K562 (cell line): ENCODE results near the gene AP3B2. TPM values are rescaled to one million over a fixed set of nuclear protein-coding genes. Genes with fewer than 3 reads are reported as not detected.

ENCODE experiments used
- ATF3 ChIP-seq, 2 experiments: fragments of 450-650 bp in 1 of 2; sonication (generic) in 1 of 2; formaldehyde crosslinking in 1 of 2; IDR thresholded peaks in 1 of 2; conservative IDR thresholded peaks in 1 of 2; 2 replicates each; pipeline versions ENCODE4 v1.6.1 to v1.8.1; 2016 to 2023; ENCODE audit warnings: mild to moderate bottlenecking in 2 of 2, moderate library complexity in 2 of 2, inconsistent platforms in 1 of 2, missing genetic modification reagents in 1 of 2
- CCAR2 ChIP-seq: fragments of 200-400 bp; formaldehyde crosslinking; IDR thresholded peaks from 2 replicates; pipeline ENCODE4 v1.6.1; 2017; ENCODE audit warnings: mild to moderate bottlenecking, low read depth, low read length
- ELF4 ChIP-seq: fragments of 450-650 bp; formaldehyde crosslinking; IDR thresholded peaks from 2 replicates; pipeline ENCODE4 v1.4.0; 2022; ENCODE audit warnings: missing genetic modification characterization
- ETS1 ChIP-seq: conservative IDR thresholded peaks from 2 replicates; pipeline ENCODE4 v1.6.1; 2011; ENCODE audit warnings: low read depth, mild to moderate bottlenecking, low read length; ENCODE audit not compliant: control insufficient read depth
- FOSL1 ChIP-seq: fragments of 200-800 bp; sonication (Bioruptor generic); conservative IDR thresholded peaks from 2 replicates; pipeline ENCODE4 v1.6.1; 2016; ENCODE audit warnings: missing genetic modification characterization, missing compliant biosample characterization
- HLTF ChIP-seq: fragments of 450-650 bp; IDR thresholded peaks from 2 replicates; pipeline ENCODE4 v1.6.1; 2016
- NFE2 ChIP-seq: IDR thresholded peaks from 2 replicates; pipeline ENCODE4 v1.6.1; 2014; ENCODE audit warnings: antibody characterized with exemption, low read depth
- POLR2G ChIP-seq: fragments of 200-400 bp; formaldehyde crosslinking; IDR thresholded peaks from 2 replicates; pipeline ENCODE4 v1.6.1; 2017; ENCODE audit warnings: low read depth, mild to moderate bottlenecking, antibody characterized with exemption, low read length, moderate library complexity
- RB1 ChIP-seq: fragments of 450-650 bp; IDR thresholded peaks from 2 replicates; pipeline ENCODE4 v1.6.1; 2017; ENCODE audit warnings: low read depth, mild to moderate bottlenecking
- SAP30 ChIP-seq: fragments of 200-600 bp; sonication (generic); IDR thresholded peaks from 2 replicates; pipeline ENCODE4 v1.6.1; 2012; ENCODE audit warnings: borderline replicate concordance, low read depth, mild to moderate bottlenecking, moderate library complexity, low read length, control low read depth, inconsistent platforms; ENCODE audit not compliant: insufficient read depth, poor library complexity, severe bottlenecking
- SNIP1 ChIP-seq: fragments of 450-650 bp; IDR thresholded peaks from 2 replicates; pipeline ENCODE4 v1.7.1; 2017; ENCODE audit warnings: low read depth, mild to moderate bottlenecking
- VEZF1 ChIP-seq: fragments of 200-800 bp; sonication (Bioruptor generic); IDR thresholded peaks from 2 replicates; pipeline ENCODE4 v1.6.1; 2017; ENCODE audit warnings: missing genetic modification characterization, missing compliant biosample characterization
- ZBTB11 ChIP-seq, 3 experiments: fragments of 200-800 bp in 1 of 3; fragments of 250-450 bp in 1 of 3; fragments of 450-650 bp in 1 of 3; sonication (Bioruptor Pico) in 1 of 3; sonication (Bioruptor generic) in 1 of 3; formaldehyde crosslinking in 1 of 3; IDR thresholded peaks; 2 replicates each; pipeline versions ENCODE4 v1.6.1 to v1.8.0; 2016 to 2022; ENCODE audit warnings: mild to moderate bottlenecking in 2 of 3, missing genetic modification characterization in 2 of 3, missing compliant biosample characterization in 1 of 3, moderate library complexity in 1 of 3
- ZBTB17 ChIP-seq: fragments of 450-650 bp; formaldehyde crosslinking; IDR thresholded peaks from 2 replicates; pipeline ENCODE4 v1.4.0; 2020; ENCODE audit warnings: mild to moderate bottlenecking
- ZNF124 ChIP-seq: sonication (generic); formaldehyde crosslinking; IDR thresholded peaks from 2 replicates; pipeline ENCODE4 v1.8.1; 2022; ENCODE audit warnings: missing genetic modification reagents
- ZNF583 ChIP-seq: fragments of 250-450 bp; sonication (Bioruptor Pico); IDR thresholded peaks from 2 replicates; pipeline ENCODE4 v1.4.0; 2020
- ZNF644 ChIP-seq: fragments of 200-800 bp; sonication (Bioruptor generic); IDR thresholded peaks from 2 replicates; pipeline ENCODE4 v1.6.1; 2016; ENCODE audit warnings: low read depth, missing genetic modification characterization, missing compliant biosample characterization
- polyA plus RNA-seq, 8 experiments: library from polyadenylated mRNA; depleted of rRNA in 4 of 8; stranded (reverse) in 5 of 8; unstranded in 3 of 8; fragments of >200 nt; fragmentation: Nextera tagmentation in 2 of 8; fragmentation: Illumina TruSeq in 1 of 8; extraction: Ambion mirVana in 2 of 8; extraction: Trizol in 1 of 8; gene quantifications; 2 replicates each; pipeline versions ENCODE4 v1.2.1 to v1.2.3, GENCODE V29; 2011 to 2014; ENCODE audit warnings: inconsistent platforms in 1 of 8, missing spikeins in 1 of 8
- total RNA-seq, 7 experiments: library from RNA; depleted of rRNA in 6 of 7; stranded (reverse); fragments of >200 nt in 6 of 7; fragmentation: Illumina TruSeq in 2 of 7; extraction: Trizol in 2 of 7; gene quantifications; 2 replicates each; pipeline versions ENCODE4 v1.2.1 to v1.2.3, GENCODE V29; 2011 to 2021; ENCODE audit warnings: low replicate concordance in 1 of 7
- TF ChIP-seq, protein P1 (sequence below): fragments of 250-450 bp; sonication (Bioruptor Pico); IDR thresholded peaks from 2 replicates; pipeline ENCODE4 v1.4.0; 2020; ENCODE audit warnings: mild to moderate bottlenecking, moderate library complexity

The AP3B2 gene
- total and polyA plus RNA-seq, 9 of the 15 experiments (the other 6 are each of a cell fraction or from before 2014, with no cell fraction given), result 0.03 to 0.15 (median 0.10) TPM; not detected in 2

- TF ChIP-seq NFE2 (0 out of 2 replicates have a peak, but pooled peaks have one; percentile 10), ETS1 (peak; percentile 22; the same call in 1 of the 2 replicates), FOSL1 (tag) (peak; percentile 32; the same call in 1 of the 2 replicates), ZNF124 (CRISPR knock-in tag) (no peak), POLR2G (peak; percentile 9; the same call in 1 of the 2 replicates), ZNF644 (tag) (0 out of 2 replicates have a peak, but pooled peaks have one; percentile 17), ZBTB11 (CRISPR knock-in tag; IDR thresholded peaks at IDR 0.05) (no peak), ZNF583 (CRISPR knock-in tag) (peak; percentile 30; the same call in 1 of the 2 replicates), ELF4 (CRISPR knock-in tag) (no peak), CCAR2 (no peak), SNIP1 (no peak), VEZF1 (CRISPR knock-in tag) (peak; percentile 67), RB1 (0 out of 2 replicates have a peak, but pooled peaks have one; percentile 1), SAP30 (peak; percentile 32), ATF3 (IDR thresholded peaks at IDR 0.05) (no peak), ATF3 (CRISPR knock-in tag; conservative IDR thresholded peaks at IDR 0.05) (no peak), ZBTB17 (CRISPR knock-in tag) (peak; percentile 61; the same call in 1 of the 2 replicates), HLTF (no peak)
- TF ChIP-seq, protein P1, sequence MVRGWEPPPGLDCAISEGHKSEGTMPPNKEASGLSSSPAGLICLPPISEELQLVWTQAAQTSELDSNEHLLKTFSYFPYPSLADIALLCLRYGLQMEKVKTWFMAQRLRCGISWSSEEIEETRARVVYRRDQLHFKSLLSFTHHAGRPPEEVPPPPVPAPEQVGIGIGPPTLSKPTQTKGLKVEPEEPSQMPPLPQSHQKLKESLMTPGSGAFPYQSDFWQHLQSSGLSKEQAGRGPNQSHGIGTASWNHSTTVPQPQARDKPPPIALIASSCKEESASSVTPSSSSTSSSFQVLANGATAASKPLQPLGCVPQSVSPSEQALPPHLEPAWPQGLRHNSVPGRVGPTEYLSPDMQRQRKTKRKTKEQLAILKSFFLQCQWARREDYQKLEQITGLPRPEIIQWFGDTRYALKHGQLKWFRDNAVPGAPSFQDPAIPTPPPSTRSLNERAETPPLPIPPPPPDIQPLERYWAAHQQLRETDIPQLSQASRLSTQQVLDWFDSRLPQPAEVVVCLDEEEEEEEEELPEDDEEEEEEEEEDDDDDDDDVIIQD, result 0 out of 2 replicates have a peak, but pooled peaks have one; percentile 84
Observed at GRCh38 chr15:82647835-82648256, 61.8 kb downstream of the AP3B2 start (continued).
